Measurements from ENCODE around the gene CTNNBIP1. TPM values are rescaled to one million over a fixed set of nuclear protein-coding genes. Genes with fewer than 3 reads are reported as not detected.

The CTNNBIP1 gene
- total and polyA plus RNA-seq, 10 donors: 7.3 to 17.5 (median 12.1) TPM

DNA sequence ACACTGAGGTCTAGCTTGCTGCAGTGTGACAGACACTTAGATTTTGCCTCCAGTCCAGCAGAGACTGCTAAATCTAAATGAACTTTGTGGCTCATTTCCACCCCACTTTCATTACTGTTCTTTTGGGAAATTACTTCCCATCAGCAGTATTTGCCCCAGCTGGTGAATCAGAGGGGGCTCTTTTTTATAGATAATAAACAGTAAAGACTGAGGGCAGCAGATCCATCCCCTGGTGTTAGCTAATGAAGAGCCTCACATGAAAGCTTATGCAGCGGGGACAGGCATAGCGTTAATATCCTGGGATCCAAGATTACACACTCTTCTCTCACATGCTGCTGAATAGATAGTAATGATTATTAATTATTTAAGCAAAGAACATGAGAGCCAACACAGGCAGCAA is 6.4 kb upstream of the CTNNBIP1 start:
- H3K9me3 ChIP-seq: no peaks in the 10 kb centered on the region
- H3K36me3 ChIP-seq: no peaks in the 10 kb centered on the region
- TF ChIP-seq, protein P1, sequence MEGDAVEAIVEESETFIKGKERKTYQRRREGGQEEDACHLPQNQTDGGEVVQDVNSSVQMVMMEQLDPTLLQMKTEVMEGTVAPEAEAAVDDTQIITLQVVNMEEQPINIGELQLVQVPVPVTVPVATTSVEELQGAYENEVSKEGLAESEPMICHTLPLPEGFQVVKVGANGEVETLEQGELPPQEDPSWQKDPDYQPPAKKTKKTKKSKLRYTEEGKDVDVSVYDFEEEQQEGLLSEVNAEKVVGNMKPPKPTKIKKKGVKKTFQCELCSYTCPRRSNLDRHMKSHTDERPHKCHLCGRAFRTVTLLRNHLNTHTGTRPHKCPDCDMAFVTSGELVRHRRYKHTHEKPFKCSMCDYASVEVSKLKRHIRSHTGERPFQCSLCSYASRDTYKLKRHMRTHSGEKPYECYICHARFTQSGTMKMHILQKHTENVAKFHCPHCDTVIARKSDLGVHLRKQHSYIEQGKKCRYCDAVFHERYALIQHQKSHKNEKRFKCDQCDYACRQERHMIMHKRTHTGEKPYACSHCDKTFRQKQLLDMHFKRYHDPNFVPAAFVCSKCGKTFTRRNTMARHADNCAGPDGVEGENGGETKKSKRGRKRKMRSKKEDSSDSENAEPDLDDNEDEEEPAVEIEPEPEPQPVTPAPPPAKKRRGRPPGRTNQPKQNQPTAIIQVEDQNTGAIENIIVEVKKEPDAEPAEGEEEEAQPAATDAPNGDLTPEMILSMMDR (IDR thresholded peaks at IDR 0.05 in 8 of 11, conservative IDR thresholded peaks at IDR 0.05 in 3 of 11): no peak
- TF ChIP-seq POLR2AphosphoS5 (IDR thresholded peaks at IDR 0.05) (no peak), POLR2A (IDR thresholded peaks at IDR 0.05) (no peak)
- no peaks in the 10 kb centered on the region for H3K27me3 ChIP-seq (replicated peaks in 1 of 7)
- no peak for DNase-seq
- H3K4me3 ChIP-seq: no peak overlapping the region
- peaks cover 1 to 8% (median 4%) of the 10 kb centered on the region in 6 donors for H3K4me1 ChIP-seq
- WGBS, 5 donors: 91 to 96% (median 95%) methylated on average over 2 of the region's 2 CpGs
- H3K27ac ChIP-seq: no peak overlapping the region
- intact Hi-C loops (cut with DNase I; ENCODE audit: low total_unique reads): no loop called here

DNA sequence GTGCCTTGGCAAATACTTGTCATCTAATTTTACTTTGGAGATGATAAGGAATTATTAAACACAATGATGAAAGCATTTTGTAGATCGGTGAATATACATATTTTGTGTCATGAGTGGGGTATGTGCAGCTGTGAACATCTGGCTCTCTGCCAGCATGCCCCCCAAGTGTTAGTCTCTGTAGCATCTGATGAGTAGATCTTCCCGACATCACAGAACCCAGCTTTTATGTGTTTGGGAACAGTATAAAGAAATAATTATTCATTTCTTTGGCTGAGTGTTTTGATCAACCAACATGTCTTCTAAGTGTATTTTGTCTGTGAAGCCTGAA is 4.5 kb upstream of the CTNNBIP1 start:
- H3K27me3 ChIP-seq (replicated peaks in 1 of 7): no peaks in the 10 kb centered on the region
- H3K36me3 ChIP-seq: no peaks in the 10 kb centered on the region
- DNase-seq: no peak
- TF ChIP-seq, protein P1 (IDR thresholded peaks at IDR 0.05 in 8 of 11, conservative IDR thresholded peaks at IDR 0.05 in 3 of 11): no peak
- TF ChIP-seq POLR2A (IDR thresholded peaks at IDR 0.05) (no peak), POLR2AphosphoS5 (IDR thresholded peaks at IDR 0.05) (no peak)
- intact Hi-C loops (cut with DNase I; ENCODE audit: low total_unique reads): no loop called here
- no peak overlapping the region for H3K4me3 ChIP-seq
- H3K4me1 ChIP-seq: peaks cover 6 to 16% (median 11%) of the 10 kb centered on the region in 6 donors
- no peak overlapping the region for H3K27ac ChIP-seq
- no peaks in the 10 kb centered on the region for H3K9me3 ChIP-seq
- WGBS, 5 donors: 80 to 96% (median 88%) methylated on average over 2 of the region's 2 CpGs

DNA sequence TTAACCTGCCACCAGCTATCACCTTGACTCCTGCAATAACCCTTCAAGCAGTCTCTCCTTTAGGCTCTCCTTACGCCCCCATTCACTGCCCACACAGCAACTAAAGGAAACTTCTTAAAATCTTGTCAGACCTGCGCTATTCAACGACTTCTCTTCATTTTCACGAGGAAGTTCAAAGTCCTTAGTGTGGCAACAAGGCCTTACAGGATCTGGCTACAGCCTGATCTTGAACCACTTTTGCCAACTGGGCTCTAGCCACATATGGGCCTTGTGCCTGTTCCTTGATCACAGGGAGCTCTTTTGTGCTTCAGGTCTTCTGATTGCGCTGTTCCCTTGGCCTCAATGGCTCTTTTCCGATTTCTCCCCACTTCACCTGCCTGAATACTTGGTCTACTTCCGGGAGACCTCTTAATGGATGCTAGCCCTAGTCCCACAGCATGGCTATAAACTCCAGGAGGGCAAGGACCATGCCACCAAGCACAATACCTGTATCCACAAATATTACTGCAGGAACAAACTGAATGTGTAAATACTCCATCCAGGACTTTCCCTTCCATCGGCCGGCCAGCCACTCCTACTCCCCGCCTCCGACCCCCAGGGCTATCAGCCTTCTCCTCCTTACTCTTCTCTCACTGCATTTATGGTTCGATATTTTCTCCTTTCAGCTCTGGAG is 2.3 kb upstream of the CTNNBIP1 start:
- H3K27me3 ChIP-seq (replicated peaks in 1 of 7): no peaks in the 10 kb centered on the region
- no peak overlapping the region for H3K4me3 ChIP-seq
- no peaks in the 10 kb centered on the region for H3K9me3 ChIP-seq
- H3K27ac ChIP-seq: no peak overlapping the region
- no peak for DNase-seq
- TF ChIP-seq, protein P1 (IDR thresholded peaks at IDR 0.05 in 8 of 11, conservative IDR thresholded peaks at IDR 0.05 in 3 of 11): no peak
- TF ChIP-seq POLR2AphosphoS5 (IDR thresholded peaks at IDR 0.05): no peak
- no peak for TF ChIP-seq POLR2A (IDR thresholded peaks at IDR 0.05)
- H3K4me1 ChIP-seq: peaks cover 15 to 38% (median 22%) of the 10 kb centered on the region in 6 donors
- 82 to 88% (median 86%) methylated on average over 12 of the region's 12 CpGs for WGBS, 5 donors
- intact Hi-C loops (cut with DNase I; ENCODE audit: low total_unique reads): no loop called here
- H3K36me3 ChIP-seq: no peaks in the 10 kb centered on the region

DNA sequence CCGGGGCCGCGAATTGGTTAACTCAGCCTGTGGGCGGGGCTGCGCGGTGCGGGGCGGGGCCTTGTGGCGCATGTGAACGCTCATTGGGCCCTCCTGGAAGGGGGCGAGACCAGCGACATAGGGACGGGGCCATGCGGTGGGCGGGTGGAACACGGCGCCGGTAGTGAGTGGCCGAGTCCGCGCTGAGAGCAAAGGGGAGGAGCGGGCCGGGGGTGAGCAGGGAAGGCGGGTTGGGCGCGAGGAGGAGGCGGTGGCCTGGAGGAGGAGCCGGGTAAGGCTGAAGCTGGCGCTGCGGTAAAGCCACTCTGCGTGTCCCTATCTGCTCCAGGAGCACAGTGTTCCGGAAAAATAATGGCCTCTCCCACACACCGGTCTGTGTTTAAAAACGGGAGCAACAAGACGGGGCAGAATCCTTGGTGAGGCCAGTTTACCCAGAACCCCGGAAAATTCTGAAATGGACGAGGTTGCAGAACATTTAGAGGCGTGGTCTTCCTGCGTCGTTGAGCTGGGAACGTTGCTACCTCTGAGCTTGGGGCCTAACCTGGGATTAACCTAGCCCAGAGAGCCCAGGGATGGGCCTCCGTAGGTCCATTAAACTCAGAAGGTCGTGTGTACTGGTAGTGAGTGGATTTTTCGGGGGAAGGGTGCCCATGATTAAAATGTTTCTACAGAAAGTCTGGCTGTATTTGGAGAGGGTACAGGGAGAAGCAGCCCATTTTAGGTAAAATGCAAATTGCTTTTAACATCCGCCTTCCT is 532 bp upstream of the CTNNBIP1 start:
- H3K27ac ChIP-seq: peak overlapping the region; percentile 81 to 97 (median 90)
- H3K36me3 ChIP-seq: no peaks in the 10 kb centered on the region
- peak in 1 of 3 donors; percentile 73 for TF ChIP-seq POLR2A (IDR thresholded peaks at IDR 0.05)
- TF ChIP-seq POLR2AphosphoS5 (IDR thresholded peaks at IDR 0.05): peak; percentile 82 to 95 (median 93)
- TF ChIP-seq, protein P1 (IDR thresholded peaks at IDR 0.05 in 8 of 11, conservative IDR thresholded peaks at IDR 0.05 in 3 of 11): peak in 4 of 11 experiments; percentile 12 to 51 (median 20)
- no peaks in the 10 kb centered on the region for H3K27me3 ChIP-seq (replicated peaks in 1 of 7)
- intact Hi-C loops (cut with DNase I; ENCODE audit: low total_unique reads): no loop called here
- 0 to 1% (median 0%) methylated on average over 18 to 45 of the region's 45 CpGs for WGBS, 5 donors
- peak; percentile 100 for DNase-seq
- no peaks in the 10 kb centered on the region for H3K9me3 ChIP-seq
- peak overlapping the region; percentile 54 to 89 (median 61) for H3K4me3 ChIP-seq
- peaks cover 15 to 39% (median 22%) of the 10 kb centered on the region in 6 donors for H3K4me1 ChIP-seq

Measured in spleen (tissue), 11 donors.